HG03280 (cell line): ENCODE data around the gene CNTN1.
A peak's percentile ranks its signal among the peaks of the same experiment; 100 is the strongest.

ENCODE experiments used
- ATAC-seq: cut with Tn5 transposase; IDR thresholded peaks from one replicate; pipeline ENCODE4 v1.9.1; 2021; ENCODE audit warnings: mild to moderate bottlenecking, moderate library complexity; ENCODE audit not compliant: unreplicated experiment

Gene CNTN1

GRCh38 chr12:40768125-40768864 is 76.1 kb downstream of the CNTN1 start:
- no peak for ATAC-seq

- ATAC-seq: peak; percentile 55
These were observed 77.6 kb downstream of the CNTN1 start for GRCh38 chr12:40769846-40770245.

- ATAC-seq: no peak
These were observed 78.5 kb downstream of the CNTN1 start for GRCh38 chr12:40770781-40771180.

- ATAC-seq: no peak
These were observed 83.4 kb downstream of the CNTN1 start for GRCh38 chr12:40775661-40776060.

- no peak for ATAC-seq
These were observed 91.9 kb downstream of the CNTN1 start for GRCh38 chr12:40784102-40784501.

GRCh38 chr12:40788276-40788675 is 96.0 kb downstream of the CNTN1 start:
- ATAC-seq: no peak

DNA sequence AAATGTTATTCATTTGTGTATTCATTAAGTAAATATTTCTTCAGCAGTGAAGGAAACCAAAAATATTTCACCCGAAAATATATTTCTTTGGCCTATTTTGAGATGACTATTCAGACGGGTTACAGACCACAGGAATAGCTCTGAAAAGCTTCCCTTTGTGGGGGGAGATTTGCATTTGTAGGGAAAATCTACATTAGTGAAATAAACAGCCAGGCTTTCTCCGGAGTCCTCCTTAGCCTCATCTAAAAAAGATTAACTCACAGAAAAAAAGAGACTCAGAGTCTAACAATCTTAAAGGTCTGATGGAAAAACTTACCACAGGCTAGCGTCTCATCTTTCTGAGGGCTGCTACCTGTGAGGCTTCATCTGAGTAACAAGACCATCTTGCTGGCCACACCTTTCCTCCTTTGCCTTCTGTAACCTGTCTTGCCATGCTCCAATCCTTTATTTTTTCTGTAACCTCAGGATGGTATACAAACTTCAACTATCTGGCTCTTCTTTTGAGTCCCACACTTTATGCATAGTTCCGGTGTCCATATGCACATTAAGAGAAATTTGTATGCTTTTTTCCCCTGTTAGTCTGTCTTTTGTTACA is 100.7 kb downstream of the CNTN1 start:
- no peak for ATAC-seq

DNA sequence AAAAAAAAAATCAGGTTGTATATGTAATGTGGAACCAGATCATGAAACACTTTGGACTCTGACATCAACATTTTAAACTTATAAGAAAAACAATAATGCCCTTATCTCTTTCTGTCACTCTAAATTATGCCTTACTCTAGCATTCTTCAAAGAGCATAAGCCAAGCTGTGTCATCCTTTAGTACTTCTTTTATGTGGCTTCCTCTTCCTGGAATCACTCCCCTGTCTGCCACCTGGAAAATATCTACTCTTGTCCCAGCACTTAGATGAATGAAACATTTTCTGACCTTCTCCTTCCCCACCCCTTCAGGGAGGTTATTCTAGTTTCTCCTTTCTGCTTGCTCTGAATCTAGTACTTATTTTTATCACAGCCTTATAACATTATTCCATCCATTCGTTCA is 101.2 kb downstream of the CNTN1 start:
- ATAC-seq: no peak

GRCh38 chr12:40794087-40794486 is 101.8 kb downstream of the CNTN1 start:
- no peak for ATAC-seq

GRCh38 chr12:40801082-40801481 is 108.8 kb downstream of the CNTN1 start:
- no peak for ATAC-seq

GRCh38 chr12:40801861-40802260 is 109.6 kb downstream of the CNTN1 start:
- ATAC-seq: no peak

DNA sequence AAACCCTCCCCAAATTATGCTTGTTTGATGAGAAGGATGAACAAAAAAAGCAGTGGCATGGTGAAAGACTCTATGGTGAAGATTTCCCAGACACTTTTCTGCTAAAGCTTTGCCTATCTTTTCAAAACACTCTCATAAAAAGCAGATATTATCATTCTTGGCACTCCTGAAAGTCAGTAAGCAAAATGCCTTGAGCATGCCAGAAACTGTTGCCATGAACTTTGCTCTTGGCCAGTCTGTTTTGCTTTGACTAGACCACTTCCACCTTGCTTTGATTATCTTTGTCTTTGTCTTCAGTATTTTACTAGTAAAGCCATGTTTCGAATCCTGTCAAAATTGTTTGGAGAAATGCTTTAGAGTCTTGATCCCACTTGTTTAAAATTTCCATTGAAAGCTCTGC is 110.4 kb downstream of the CNTN1 start:
- no peak for ATAC-seq

DNA sequence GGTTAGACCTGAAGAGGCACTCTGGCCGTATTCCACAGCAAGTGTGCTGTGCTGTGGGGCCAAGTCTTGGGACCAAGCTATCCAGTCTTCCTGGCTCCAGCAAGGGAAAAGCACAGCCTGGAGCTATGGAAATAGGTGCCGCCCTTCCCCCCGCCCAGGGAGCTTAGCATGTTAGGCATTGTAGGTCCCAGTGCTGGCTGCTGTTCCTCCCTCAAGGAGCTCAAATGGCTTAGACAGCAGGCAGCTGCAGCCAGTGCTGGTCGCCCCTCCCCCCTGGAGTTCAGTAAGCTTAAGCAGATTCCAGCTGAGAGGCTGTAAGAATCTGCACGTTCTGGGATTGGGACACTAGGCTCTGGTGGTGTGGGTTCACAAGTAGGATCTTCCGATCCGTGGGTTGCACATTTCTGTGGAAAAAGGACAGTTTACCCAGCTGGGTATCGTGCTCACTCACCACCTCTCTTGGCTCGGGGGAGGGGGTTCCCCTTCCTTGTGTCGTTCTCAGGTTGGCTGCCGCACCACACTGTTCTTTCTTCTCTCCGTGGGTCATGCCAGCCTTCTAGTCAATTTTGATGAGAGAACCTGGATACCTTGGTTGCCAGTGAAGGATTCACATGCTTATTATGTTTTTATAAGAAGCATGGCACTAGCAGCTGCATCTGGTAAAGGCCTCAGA is 127.3 kb downstream of the CNTN1 start:
- no peak for ATAC-seq

GRCh38 chr12:40820794-40821484 is 128.7 kb downstream of the CNTN1 start:
- no peak for ATAC-seq

GRCh38 chr12:40825156-40825555 is 132.9 kb downstream of the CNTN1 start:
- no peak for ATAC-seq

DNA sequence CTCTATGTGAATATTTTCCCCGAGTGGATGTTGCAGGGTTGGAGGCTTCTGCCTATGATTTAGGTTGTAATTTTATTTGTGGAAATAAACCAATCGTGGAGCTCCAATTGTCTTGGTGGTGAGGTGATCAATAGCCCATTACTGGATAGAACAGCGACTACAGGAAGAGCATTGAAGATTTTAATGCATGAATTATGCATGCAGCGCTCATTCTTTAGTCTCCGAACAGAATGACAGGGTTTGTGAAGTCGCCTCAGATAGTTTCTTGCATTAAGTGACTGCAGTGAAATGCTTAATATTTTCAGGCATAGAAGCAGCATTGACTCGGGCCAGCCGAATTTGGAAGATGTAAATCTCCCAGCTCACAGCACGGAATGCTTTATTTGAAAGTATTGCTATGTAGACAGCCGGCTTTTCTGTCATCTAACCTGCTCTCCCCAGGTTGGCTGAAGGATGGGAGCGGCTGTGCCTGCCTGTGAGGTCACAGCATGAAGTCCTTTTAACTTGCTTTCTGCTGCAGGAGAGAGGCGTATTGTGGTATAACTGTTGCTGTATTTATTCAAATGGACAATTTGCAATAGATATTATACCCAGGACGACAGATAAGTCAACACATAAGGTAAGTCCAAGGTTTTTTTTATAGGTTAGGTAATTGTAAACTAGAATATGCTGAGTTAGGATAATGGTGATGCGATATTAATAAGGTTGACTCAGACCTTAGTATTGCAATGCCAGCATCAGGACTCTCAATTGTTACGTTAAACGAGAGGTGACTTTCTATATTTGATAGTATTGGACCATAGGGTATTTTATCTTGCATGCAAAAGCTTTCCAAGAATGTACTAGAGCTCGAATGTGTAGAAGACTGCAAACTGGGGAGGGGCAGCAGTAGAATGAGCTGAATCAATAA is 135.7 kb downstream of the CNTN1 start:
- ATAC-seq: no peak

DNA sequence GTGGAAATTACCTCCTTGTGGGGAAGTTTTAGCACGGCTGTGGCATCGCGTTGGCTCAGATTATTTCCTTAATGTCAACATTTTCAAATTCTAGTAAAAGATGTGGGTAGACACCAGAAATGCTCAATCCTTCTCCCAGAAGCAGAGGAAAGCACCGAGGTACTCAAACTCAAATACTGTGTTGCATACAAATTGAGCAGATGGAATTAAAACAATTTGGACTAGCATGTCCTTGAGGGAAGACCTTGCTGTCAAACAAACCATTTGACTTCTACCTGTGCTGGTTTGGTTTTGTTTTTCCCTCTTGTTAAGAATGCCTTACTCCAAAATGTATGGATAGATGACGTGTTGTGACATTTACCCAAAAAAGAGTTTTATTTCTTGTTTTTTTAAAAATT is 136.4 kb downstream of the CNTN1 start:
- no peak for ATAC-seq

DNA sequence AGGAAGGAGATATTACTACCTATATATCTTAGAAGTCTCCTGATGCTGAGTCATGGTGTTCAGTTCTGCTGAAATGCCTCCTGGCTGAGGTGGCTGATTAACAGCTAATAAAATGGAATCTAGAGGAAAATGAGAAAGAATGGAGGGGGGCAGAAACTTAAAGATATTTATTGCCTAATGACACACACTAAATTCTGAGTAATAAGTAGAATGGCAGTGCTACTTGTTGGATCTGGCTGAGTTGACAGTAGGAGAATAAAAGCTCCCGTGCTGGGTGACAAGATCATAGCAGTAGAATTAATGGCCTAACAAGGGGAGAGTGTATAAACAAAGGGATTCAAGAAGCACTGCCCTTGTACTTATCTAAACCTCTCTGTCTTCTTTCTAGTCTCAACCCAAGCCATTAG is 137.5 kb downstream of the CNTN1 start:
- no peak for ATAC-seq

- no peak for ATAC-seq
These were observed 139.7 kb downstream of the CNTN1 start for GRCh38 chr12:40831916-40832315.

GRCh38 chr12:40832668-40833067 is 140.4 kb downstream of the CNTN1 start:
- no peak for ATAC-seq

DNA sequence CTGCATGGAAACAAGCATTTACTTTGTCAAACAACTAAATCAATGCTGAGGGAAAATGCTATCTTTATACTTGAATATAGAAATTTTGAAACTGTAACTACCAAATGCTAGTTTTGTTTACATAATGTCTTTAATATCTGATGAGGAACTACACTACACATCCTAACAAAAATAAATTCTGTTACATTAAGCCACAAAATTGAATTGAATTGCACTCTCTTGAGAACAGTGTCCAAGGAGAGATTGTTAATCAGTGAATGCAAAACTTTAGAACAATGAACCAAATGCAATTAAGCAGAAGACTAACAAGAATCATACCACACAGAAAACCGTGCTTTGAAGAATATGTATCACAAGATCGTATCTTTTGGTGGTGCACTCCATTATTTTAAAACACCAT is 141.6 kb downstream of the CNTN1 start:
- no peak for ATAC-seq
